H1 (cell line): ENCODE measurements around the gene ZDHHC19. TPM values are rescaled to one million over a fixed set of nuclear protein-coding genes. Genes with fewer than 3 reads are reported as not detected.

Experiments used
- CTCF ChIA-PET: fragments of 300-600 bp; sonication (Branson Sonifier 250); formaldehyde crosslinking; loops from one replicate; lab custom pipeline; 2021; ENCODE audit not compliant: partially characterized antibody; lab: Charles Lee
- POLR2A ChIA-PET: fragments of 300-600 bp; sonication (Branson Sonifier 250); formaldehyde crosslinking; loops from one replicate; lab custom pipeline; 2021; ENCODE audit warnings: inconsistent platforms; ENCODE audit not compliant: partially characterized antibody; lab: Charles Lee
- DNase-seq, 2 experiments: peaks; one replicate each; pipeline versions ENCODE4 v3.0.0 to v3.0.0-alpha.2; 2010 to 2022; ENCODE audit warnings: low spot score in 2 of 2, low read depth in 1 of 2, mixed read lengths in 1 of 2
- FAIRE-seq: peaks from 2 replicates; lab custom pipeline; 2011; peaks lifted over from hg19 to GRCh38; lab: Jason Lieb, UNC
- H2AFZ ChIP-seq: 2 replicates; pipeline ENCODE4 v1.8.1; 2012; ENCODE audit warnings: low read length, inconsistent platforms
- H2AK5ac ChIP-seq: 2 replicates; pipeline ENCODE4 v1.6.1; 2013; ENCODE audit warnings: low read depth, low read length
- H2BK120ac ChIP-seq: replicated peaks from 2 replicates; pipeline ENCODE3; 2013; ENCODE audit warnings: low read depth, low read length, inconsistent platforms
- H2BK12ac ChIP-seq: 2 replicates; pipeline ENCODE4 v1.6.1; 2013; ENCODE audit warnings: low read depth, low read length
- H2BK15ac ChIP-seq: 2 replicates; pipeline ENCODE4 v1.6.1; 2013; ENCODE audit warnings: low read length
- H2BK20ac ChIP-seq: 2 replicates; pipeline ENCODE4 v1.6.1; 2013; ENCODE audit warnings: low read length
- H2BK5ac ChIP-seq: 2 replicates; pipeline ENCODE4 v1.6.1; 2013; ENCODE audit warnings: low read depth, low read length
- H3K14ac ChIP-seq: 2 replicates; pipeline ENCODE4 v1.6.1; 2013; ENCODE audit warnings: inconsistent platforms; ENCODE audit not compliant: insufficient read length
- H3K18ac ChIP-seq: 2 replicates; pipeline ENCODE4 v1.6.1; 2013; ENCODE audit warnings: low read length; ENCODE audit errors: extremely low read depth
- H3K23ac ChIP-seq: 2 replicates; pipeline ENCODE4 v1.6.1; 2013; ENCODE audit warnings: inconsistent platforms; ENCODE audit not compliant: insufficient read length
- H3K23me2 ChIP-seq: 2 replicates; pipeline ENCODE4 v1.6.1; 2013; ENCODE audit warnings: low read depth, low read length
- H3K27ac ChIP-seq: 2 replicates; pipeline ENCODE4 v1.6.1; 2011; ENCODE audit warnings: low read depth, low read length, inconsistent platforms
- H3K27me3 ChIP-seq, 4 experiments: replicated peaks in 1 of 4; 1 replicate in 1 of 4; 2 replicates in 3 of 4; pipeline versions ENCODE4 v1.6.1 to v1.8.1; 2011 to 2013; ENCODE audit warnings: low read length in 3 of 4, mild to moderate bottlenecking in 3 of 4, inconsistent platforms in 2 of 4, mixed read lengths in 2 of 4, moderate library complexity in 1 of 4; ENCODE audit not compliant: control insufficient read depth in 3 of 4, insufficient read depth in 3 of 4; ENCODE audit errors: extremely low read depth in 1 of 4
- H3K36me3 ChIP-seq, 4 experiments: 2 replicates each; pipeline versions ENCODE4 v1.6.1 to v1.8.1; 2011 to 2013; ENCODE audit warnings: mild to moderate bottlenecking in 4 of 4, low read length in 3 of 4, moderate library complexity in 2 of 4, control low read depth in 1 of 4, inconsistent platforms in 1 of 4; ENCODE audit not compliant: insufficient read depth in 4 of 4, control insufficient read depth in 2 of 4
- H3K4ac ChIP-seq: replicated peaks from 2 replicates; pipeline ENCODE3; 2013; ENCODE audit warnings: low read length, low read depth, mixed read lengths, inconsistent platforms; ENCODE audit not compliant: insufficient read length
- H3K4me1 ChIP-seq, 4 experiments: replicated peaks in 1 of 4; 1 replicate in 1 of 4; 2 replicates in 3 of 4; pipeline versions ENCODE4 v1.6.1 to v1.8.1; 2011 to 2013; ENCODE audit warnings: low read length in 3 of 4, inconsistent platforms in 2 of 4, mixed read lengths in 1 of 4; ENCODE audit not compliant: insufficient read depth in 4 of 4, control insufficient read depth in 3 of 4
- H3K4me2 ChIP-seq, 2 experiments: 2 replicates each; pipeline versions ENCODE4 v1.6.1 to v1.8.1; 2011 to 2013; ENCODE audit warnings: low read depth in 2 of 2, low read length in 2 of 2, control low read depth in 1 of 2, inconsistent platforms in 1 of 2, mild to moderate bottlenecking in 1 of 2; ENCODE audit not compliant: insufficient read depth in 1 of 2
- H3K4me3 ChIP-seq, 4 experiments: fragments of 200-600, 300-600 bp in 1 of 4; sonication (generic), shearing (Covaris generic), sonication (Bioruptor Twin) in 1 of 4; 2 replicates each; pipeline versions ENCODE4 v1.5.1 to v1.8.1; 2011 to 2016; ENCODE audit warnings: low read length in 4 of 4, low read depth in 3 of 4, control low read depth in 2 of 4, inconsistent platforms in 2 of 4, mild to moderate bottlenecking in 2 of 4, mixed read lengths in 1 of 4, moderate library complexity in 1 of 4; ENCODE audit not compliant: insufficient read depth in 2 of 4; ENCODE audit errors: extremely low read depth in 1 of 4
- H3K56ac ChIP-seq: replicated peaks from 2 replicates; pipeline ENCODE3; 2013; ENCODE audit warnings: low read depth, mild to moderate bottlenecking, mixed read lengths, low read length, inconsistent platforms; ENCODE audit not compliant: insufficient read length
- H3K79me1 ChIP-seq: 2 replicates; pipeline ENCODE4 v1.6.1; 2013; ENCODE audit warnings: low read depth, low read length, control low read depth
- H3K79me2 ChIP-seq, 2 experiments: 2 replicates each; pipeline versions ENCODE4 v1.6.1 to v1.8.1; 2012 to 2013; ENCODE audit warnings: low read length in 2 of 2, mild to moderate bottlenecking in 2 of 2, inconsistent platforms in 1 of 2; ENCODE audit not compliant: insufficient read depth in 2 of 2, control insufficient read depth in 1 of 2
- H3K9ac ChIP-seq, 4 experiments: replicated peaks in 1 of 4; 1 replicate in 1 of 4; 2 replicates in 3 of 4; pipeline versions ENCODE4 v1.6.1 to v1.8.1; 2011 to 2013; ENCODE audit warnings: low read depth in 3 of 4, low read length in 3 of 4, control low read depth in 2 of 4, mild to moderate bottlenecking in 2 of 4, moderate library complexity in 2 of 4, inconsistent platforms in 1 of 4; ENCODE audit errors: extremely low read depth in 1 of 4
- H3K9me3 ChIP-seq, 2 experiments: 2 replicates each; pipeline versions ENCODE4 v1.6.1 to v1.8.1; 2012 to 2013; ENCODE audit warnings: mild to moderate bottlenecking in 2 of 2, moderate library complexity in 2 of 2, control low read depth in 1 of 2, inconsistent platforms in 1 of 2, low read depth in 1 of 2, low read length in 1 of 2, mixed read lengths in 1 of 2; ENCODE audit not compliant: insufficient read depth in 2 of 2
- H4K20me1 ChIP-seq, 2 experiments: replicated peaks in 1 of 2; 2 replicates each; pipeline versions ENCODE3 to v1.8.1; 2011 to 2013; ENCODE audit warnings: inconsistent platforms in 2 of 2, low read length in 2 of 2, mild to moderate bottlenecking in 1 of 2; ENCODE audit not compliant: insufficient read depth in 2 of 2, control insufficient read depth in 1 of 2
- H4K5ac ChIP-seq: 2 replicates; pipeline ENCODE4 v1.6.1; 2013; ENCODE audit warnings: low read length, low read depth, mixed read lengths, inconsistent platforms; ENCODE audit not compliant: insufficient read length
- H4K8ac ChIP-seq: 2 replicates; pipeline ENCODE4 v1.8.0; 2013; ENCODE audit warnings: mild to moderate bottlenecking, moderate library complexity, low read length, inconsistent platforms; ENCODE audit not compliant: insufficient read depth; ENCODE audit errors: extremely low read depth
- H4K91ac ChIP-seq: replicated peaks from 2 replicates; pipeline ENCODE3; 2013; ENCODE audit warnings: low read length, mixed read lengths, inconsistent platforms; ENCODE audit not compliant: insufficient read length
- SIN3A ChIP-seq, 2 experiments: IDR thresholded peaks in 1 of 2; conservative IDR thresholded peaks in 1 of 2; 2 replicates each; pipeline ENCODE4 v1.6.1; 2011 to 2012; ENCODE audit warnings: low read length in 2 of 2, improper control_type of control experiment in 1 of 2, low read depth in 1 of 2, mild to moderate bottlenecking in 1 of 2
- SP1 ChIP-seq: IDR thresholded peaks from 2 replicates; pipeline ENCODE4 v1.6.1; 2011; ENCODE audit warnings: low read depth, low read length
- SP2 ChIP-seq: IDR thresholded peaks from 2 replicates; pipeline ENCODE4 v1.6.1; 2012; ENCODE audit warnings: mild to moderate bottlenecking, low read length, inconsistent platforms
- ZNF274 ChIP-seq: IDR thresholded peaks from 2 replicates; pipeline ENCODE4 v1.7.0; 2012; ENCODE audit warnings: low read length, borderline replicate concordance; ENCODE audit errors: extremely low read depth
- WGBS, 2 experiments: shearing (Covaris generic) in 1 of 2; methylation state at CpG; one replicate each; pipeline versions ENCODE4 v1.1.6 to v1.1.7; 2013 to 2015; ENCODE audit warnings: low lambda C conversion rate in 2 of 2, mixed read lengths in 2 of 2, inconsistent platforms in 1 of 2, low coverage in 1 of 2, missing lambda C conversion rate in 1 of 2; ENCODE audit not compliant: insufficient replicate concordance in 2 of 2, insufficient coverage in 1 of 2, insufficient read length in 1 of 2; ENCODE audit errors: extremely low coverage in 1 of 2, missing lambda C conversion rate in 1 of 2; 5-methylcytosine and 5-hydroxymethylcytosine counted together
- polyA plus RNA-seq, 7 experiments: library from polyadenylated mRNA; depleted of rRNA in 3 of 7; stranded (reverse) in 5 of 7; unstranded in 2 of 7; fragments of >200 nt in 5 of 7; fragments of 200-250 nt in 2 of 7; gene quantifications; 1 replicate in 5 of 7; 2 replicates in 1 of 7; 4 replicates in 1 of 7; pipeline versions ENCODE4 v1.2.1 to v1.2.3, GENCODE V29; 2011 to 2013; ENCODE audit warnings: missing spikeins in 2 of 7, mixed read lengths in 2 of 7
- total RNA-seq: library from RNA; stranded (reverse); fragmentation: NEBNext Ultra II Directional; extraction: Animal tissue kit (Norgen Biotek cat#: 25700); gene quantifications from 2 replicates; pipeline ENCODE4 v1.2.1, GENCODE V29; 2021
- TF ChIP-seq, protein P1 (sequence below): IDR thresholded peaks from 2 replicates; pipeline ENCODE4 v1.6.1; 2011; ENCODE audit warnings: low read depth, mild to moderate bottlenecking, low read length; ENCODE audit not compliant: insufficient read depth

ZDHHC19 gene
- total and polyA plus RNA-seq, 2 of the 8 experiments (the other 6 are each of a cell fraction or from before 2014, with no cell fraction given), result 2.5 to 4.1 TPM

DNA sequence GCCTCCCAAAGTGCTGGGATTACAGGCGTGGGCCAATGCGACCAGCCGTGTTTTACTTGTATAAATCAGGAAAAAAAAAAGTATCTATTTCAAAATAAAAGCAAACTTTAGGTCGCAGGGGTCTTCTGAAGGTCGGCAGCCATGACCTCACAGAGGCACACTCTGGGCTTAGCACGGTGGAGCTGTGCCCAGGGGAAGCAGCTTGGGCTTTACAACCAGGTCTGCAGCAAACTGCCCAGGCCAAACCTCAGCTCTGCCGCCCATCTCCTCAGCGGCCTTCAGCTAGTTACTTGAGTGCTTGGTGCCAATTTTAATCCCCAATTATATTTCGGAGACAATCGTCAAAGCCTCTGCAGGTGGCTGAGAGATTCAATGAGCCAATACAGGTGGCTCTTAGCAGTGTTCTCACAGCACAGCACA, 30.1 kb downstream of the ZDHHC19 start:
- H3K18ac ChIP-seq, result peak overlapping the region; percentile 66
- no peak overlapping the region for H2AK5ac ChIP-seq
- no peaks in the 10 kb centered on the region for H3K79me1 ChIP-seq
- no peak overlapping the region for H3K56ac ChIP-seq
- no peak overlapping the region for H3K4me2 ChIP-seq
- H3K9me3 ChIP-seq, result peaks cover 2 to 4% of the 10 kb centered on the region in 2 experiments; a peak in 1 of 4 replicates
- WGBS, 2 experiments, result 88% methylated on average over 10 of the region's 10 CpGs; no CpG with 5 or more reads in 1 of the 2 experiments
- H3K4ac ChIP-seq, result no peak overlapping the region
- no peak overlapping the region for H4K5ac ChIP-seq
- H3K79me2 ChIP-seq, result no peaks in the 10 kb centered on the region
- no peak overlapping the region for H2AFZ ChIP-seq
- H2BK12ac ChIP-seq, result 0 out of 2 replicates have a peak overlapping the region, but pooled peaks have one; percentile 75
- no peak for TF ChIP-seq SP2
- TF ChIP-seq, protein P1, sequence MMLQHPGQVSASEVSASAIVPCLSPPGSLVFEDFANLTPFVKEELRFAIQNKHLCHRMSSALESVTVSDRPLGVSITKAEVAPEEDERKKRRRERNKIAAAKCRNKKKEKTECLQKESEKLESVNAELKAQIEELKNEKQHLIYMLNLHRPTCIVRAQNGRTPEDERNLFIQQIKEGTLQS, result no peak
- TF ChIP-seq ZNF274, result no peak
- no peak for TF ChIP-seq SIN3A (conservative IDR thresholded peaks at IDR 0.05 in 1 of 2, IDR thresholded peaks at IDR 0.05 in 1 of 2; ENCODE audit: low read depth in 1 of 2, low read length in 2 of 2)
- no peak for TF ChIP-seq SP1
- no peaks in the 10 kb centered on the region for H3K27me3 ChIP-seq
- no peaks in the 10 kb centered on the region for H4K20me1 ChIP-seq
- H2BK15ac ChIP-seq, result 0 out of 2 replicates have a peak overlapping the region, but pooled peaks have one; percentile 61
- H3K14ac ChIP-seq, result no peak overlapping the region
- no peak overlapping the region for H4K8ac ChIP-seq
- H3K36me3 ChIP-seq, result no peaks in the 10 kb centered on the region
- H3K23ac ChIP-seq, result no peak overlapping the region
- H3K9ac ChIP-seq, result no peak overlapping the region
- ChIA-PET POLR2A (interaction anchor here (0.7 kb wide), 1 partner anchor 506 kb away, joined by 5 read pairs; no protein-coding TSS in a partner anchor), CTCF (interaction anchor here (0.6 to 1.3 kb wide), 5 partner anchors 14 to 109 kb away, joined by 3 to 7 read pairs (median 3); no protein-coding TSS in a partner anchor)
- FAIRE-seq, result no peak
- peaks cover 4 to 12% (median 9%) of the 10 kb centered on the region in 4 experiments; a peak in 6 of 7 replicates for H3K4me1 ChIP-seq
- no peak overlapping the region for H2BK120ac ChIP-seq
- no peak overlapping the region for H4K91ac ChIP-seq
- H3K27ac ChIP-seq, result no peak overlapping the region
- DNase-seq, result no peak
- no peaks in the 10 kb centered on the region for H3K23me2 ChIP-seq
- H3K4me3 ChIP-seq, result no peak overlapping the region
- H2BK20ac ChIP-seq, result no peak overlapping the region
- no peak overlapping the region for H2BK5ac ChIP-seq
